ENCODE measurements around the gene MAPT. TPM values are rescaled to one million over a fixed set of nuclear protein-coding genes. Genes with fewer than 3 reads are reported as not detected.

Gene MAPT
- total and polyA plus RNA-seq, 2 of the 13 experiments (the other 11 are each of a cell fraction or from before 2014, with no cell fraction given), result 2.1 to 2.8 TPM

DNA sequence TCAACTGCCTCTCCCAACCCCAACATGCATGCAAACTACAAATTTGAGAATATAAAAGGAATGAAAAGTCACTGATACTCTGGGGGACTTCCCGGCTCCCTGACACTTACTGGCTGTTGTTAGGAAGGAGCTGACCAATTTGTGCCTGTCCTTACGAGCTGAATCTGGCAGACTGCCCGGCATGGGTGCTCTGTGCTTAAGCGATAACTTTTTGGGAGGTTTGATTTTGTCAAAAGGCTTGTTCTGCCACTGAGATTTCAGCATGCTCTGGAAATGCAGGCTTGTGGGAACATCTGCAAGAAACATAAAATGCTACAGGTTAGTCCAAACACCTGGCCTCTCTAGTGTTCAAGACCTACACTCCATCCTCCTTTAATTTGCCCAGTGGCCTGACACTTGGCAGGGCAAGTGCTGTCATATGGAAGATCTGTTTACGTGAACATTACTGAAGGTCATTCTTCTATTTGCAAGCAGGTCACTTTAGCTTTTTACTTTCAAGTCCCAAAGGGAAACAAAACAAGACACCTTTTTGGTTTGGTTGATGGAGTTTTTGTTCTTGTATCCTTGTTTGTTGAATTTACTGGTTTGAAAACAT is 145.3 kb downstream of the MAPT start:
- H2AFZ ChIP-seq (ENCODE audit: low read length), result no peak overlapping the region
- H3K4me2 ChIP-seq (ENCODE audit: low read depth, low read length), result no peak overlapping the region
- 100% methylated on average over 5 of the region's 5 CpGs for WGBS (ENCODE audit: low lambda C conversion rate)
- H3K9me3 ChIP-seq (ENCODE audit: low read length), result no peaks in the 10 kb centered on the region
- H3K9ac ChIP-seq (ENCODE audit: insufficient read depth, low read depth, low read length), result no peak overlapping the region
- POLR2A ChIA-PET, result no interaction called here
- BruUV-seq (replicated peaks), result no TSS peak
- no peaks in the 10 kb centered on the region for H4K20me1 ChIP-seq (ENCODE audit: insufficient read depth, low read length)
- H3K36me3 ChIP-seq (replicated peaks in 1 of 2; ENCODE audit: control insufficient read depth in 1 of 2, insufficient read depth in 2 of 2, low read length in 2 of 2), result peaks cover 47 to 95% of the 10 kb centered on the region in 2 experiments
- intact Hi-C loops (cut with micrococcal nuclease; ENCODE audit: unreplicated experiment) (no loop called here), in situ Hi-C loops (cut with HindIII; ENCODE audit: extremely low pct_ligation_motif_present, low pct_unique_long_range_greater_than_20kb) (loop anchor here (5.0 kb wide), 1 partner anchor 37 kb away; no protein-coding TSS in a partner anchor)
- H3K4me1 ChIP-seq (ENCODE audit: insufficient read depth, low read length), result peaks cover 12% of the 10 kb centered on the region; the same call in 1 of the 2 replicates
- no peak for DNase-seq (ENCODE audit: low spot score)
- TF ChIP-seq ZNF260 (CRISPR knock-in tag; IDR thresholded peaks at IDR 0.05; ENCODE audit: borderline replicate concordance, low read depth) (no peak), ZC3H4 (CRISPR knock-in tag; IDR thresholded peaks at IDR 0.05; ENCODE audit: borderline replicate concordance) (no peak), RNF2 (conservative IDR thresholded peaks at IDR 0.05; ENCODE audit: low read depth) (no peak), BCL6 (CRISPR knock-in tag; IDR thresholded peaks at IDR 0.05) (no peak), PHF20 (CRISPR knock-in tag; IDR thresholded peaks at IDR 0.05) (no peak), CHD2 (IDR thresholded peaks at IDR 0.05; ENCODE audit: low read depth, low read length) (no peak), MIER2 (CRISPR knock-in tag; IDR thresholded peaks at IDR 0.05) (no peak), CENPX (CRISPR knock-in tag; IDR thresholded peaks at IDR 0.05) (no peak)
- TF ChIP-seq, protein P1, sequence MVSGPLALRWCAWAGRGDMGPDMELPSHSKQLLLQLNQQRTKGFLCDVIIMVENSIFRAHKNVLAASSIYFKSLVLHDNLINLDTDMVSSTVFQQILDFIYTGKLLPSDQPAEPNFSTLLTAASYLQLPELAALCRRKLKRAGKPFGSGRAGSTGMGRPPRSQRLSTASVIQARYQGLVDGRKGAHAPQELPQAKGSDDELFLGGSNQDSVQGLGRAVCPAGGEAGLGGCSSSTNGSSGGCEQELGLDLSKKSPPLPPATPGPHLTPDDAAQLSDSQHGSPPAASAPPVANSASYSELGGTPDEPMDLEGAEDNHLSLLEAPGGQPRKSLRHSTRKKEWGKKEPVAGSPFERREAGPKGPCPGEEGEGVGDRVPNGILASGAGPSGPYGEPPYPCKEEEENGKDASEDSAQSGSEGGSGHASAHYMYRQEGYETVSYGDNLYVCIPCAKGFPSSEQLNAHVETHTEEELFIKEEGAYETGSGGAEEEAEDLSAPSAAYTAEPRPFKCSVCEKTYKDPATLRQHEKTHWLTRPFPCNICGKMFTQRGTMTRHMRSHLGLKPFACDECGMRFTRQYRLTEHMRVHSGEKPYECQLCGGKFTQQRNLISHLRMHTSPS (CRISPR knock-in tag; IDR thresholded peaks at IDR 0.05; ENCODE audit: low read depth), result no peak
- TF ChIP-seq, protein P2, sequence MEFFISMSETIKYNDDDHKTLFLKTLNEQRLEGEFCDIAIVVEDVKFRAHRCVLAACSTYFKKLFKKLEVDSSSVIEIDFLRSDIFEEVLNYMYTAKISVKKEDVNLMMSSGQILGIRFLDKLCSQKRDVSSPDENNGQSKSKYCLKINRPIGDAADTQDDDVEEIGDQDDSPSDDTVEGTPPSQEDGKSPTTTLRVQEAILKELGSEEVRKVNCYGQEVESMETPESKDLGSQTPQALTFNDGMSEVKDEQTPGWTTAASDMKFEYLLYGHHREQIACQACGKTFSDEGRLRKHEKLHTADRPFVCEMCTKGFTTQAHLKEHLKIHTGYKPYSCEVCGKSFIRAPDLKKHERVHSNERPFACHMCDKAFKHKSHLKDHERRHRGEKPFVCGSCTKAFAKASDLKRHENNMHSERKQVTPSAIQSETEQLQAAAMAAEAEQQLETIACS (CRISPR knock-in tag; IDR thresholded peaks at IDR 0.05), result no peak
- TF ChIP-seq, protein P3, sequence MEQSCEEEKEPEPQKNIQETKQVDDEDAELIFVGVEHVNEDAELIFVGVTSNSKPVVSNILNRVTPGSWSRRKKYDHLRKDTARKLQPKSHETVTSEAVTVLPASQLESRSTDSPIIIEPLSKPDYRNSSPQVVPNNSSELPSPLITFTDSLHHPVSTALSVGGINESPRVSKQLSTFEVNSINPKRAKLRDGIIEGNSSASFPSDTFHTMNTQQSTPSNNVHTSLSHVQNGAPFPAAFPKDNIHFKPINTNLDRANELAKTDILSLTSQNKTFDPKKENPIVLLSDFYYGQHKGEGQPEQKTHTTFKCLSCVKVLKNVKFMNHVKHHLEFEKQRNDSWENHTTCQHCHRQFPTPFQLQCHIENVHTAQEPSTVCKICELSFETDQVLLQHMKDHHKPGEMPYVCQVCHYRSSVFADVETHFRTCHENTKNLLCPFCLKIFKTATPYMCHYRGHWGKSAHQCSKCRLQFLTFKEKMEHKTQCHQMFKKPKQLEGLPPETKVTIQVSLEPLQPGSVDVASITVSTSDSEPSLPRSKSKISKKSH (CRISPR knock-in tag; IDR thresholded peaks at IDR 0.05; ENCODE audit: borderline replicate concordance), result no peak
- H3K79me2 ChIP-seq (ENCODE audit: insufficient read depth, low read length), result peaks cover 3% of the 10 kb centered on the region
- FAIRE-seq, result no peak
- H3K27me3 ChIP-seq (ENCODE audit: control insufficient read depth in 1 of 2, insufficient read depth in 2 of 2, low read length in 2 of 2), result no peaks in the 10 kb centered on the region
- H3K27ac ChIP-seq (ENCODE audit: extremely low read length, insufficient read depth, low read length), result no peak overlapping the region
- CTCF ChIA-PET (ENCODE audit: low intra/inter-chr PET ratio, low total read pairs), result no interaction called here
- no peak overlapping the region for H3K4me3 ChIP-seq (replicated peaks in 1 of 3; ENCODE audit: insufficient read depth in 1 of 3, low read depth in 2 of 3, low read length in 3 of 3)
- ATAC-seq, result no peak

Measured in HepG2 (cell line).